SH-SY5Y (cell line): ENCODE results near the gene NFATC2.

Experiments
- GATA2 ChIP-seq: IDR thresholded peaks from 2 replicates; pipeline ENCODE4 v1.6.1; 2011; ENCODE audit warnings: mild to moderate bottlenecking, low read depth, low read length
- GATA3 ChIP-seq: IDR thresholded peaks from 2 replicates; pipeline ENCODE4 v1.6.1; 2011; ENCODE audit warnings: low read depth, mild to moderate bottlenecking, low read length, moderate library complexity

NFATC2 gene

DNA sequence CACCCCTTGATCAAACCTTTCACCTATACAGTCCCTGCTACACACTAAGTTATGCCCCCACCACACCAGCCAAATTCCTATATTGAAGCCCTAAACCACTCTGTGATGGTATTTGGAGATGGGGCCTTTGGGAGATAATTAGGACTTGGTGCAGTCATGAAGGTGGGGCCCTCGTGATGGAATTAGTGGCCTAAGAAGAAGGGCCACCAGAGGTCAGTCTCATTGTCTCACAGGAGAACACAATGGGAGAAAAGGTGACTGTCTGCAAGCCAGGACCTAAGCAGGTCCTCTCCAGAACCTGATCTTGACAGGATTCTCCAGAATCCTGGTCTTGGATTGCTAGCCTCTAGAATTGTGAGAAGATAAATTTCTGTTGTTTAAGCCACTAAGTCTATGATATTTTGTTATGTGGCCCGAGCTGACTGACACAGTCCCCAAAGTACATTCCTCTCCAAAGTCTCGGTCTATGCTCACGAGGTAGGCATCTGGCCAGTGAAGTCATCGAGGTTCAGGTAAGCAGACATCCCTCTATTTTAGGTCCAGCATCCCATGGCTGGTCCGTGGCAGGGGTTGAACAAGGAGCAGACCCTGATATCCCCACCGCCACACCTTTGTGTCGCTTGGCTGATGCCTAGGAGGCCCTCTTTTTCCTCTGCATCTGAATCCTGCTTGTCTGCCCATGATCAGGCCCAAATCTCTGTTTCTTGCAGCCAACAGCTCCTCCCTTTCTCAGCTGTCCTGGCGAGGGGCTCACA is 138.9 kb downstream of the NFATC2 start:
- no peak for TF ChIP-seq GATA3

DNA sequence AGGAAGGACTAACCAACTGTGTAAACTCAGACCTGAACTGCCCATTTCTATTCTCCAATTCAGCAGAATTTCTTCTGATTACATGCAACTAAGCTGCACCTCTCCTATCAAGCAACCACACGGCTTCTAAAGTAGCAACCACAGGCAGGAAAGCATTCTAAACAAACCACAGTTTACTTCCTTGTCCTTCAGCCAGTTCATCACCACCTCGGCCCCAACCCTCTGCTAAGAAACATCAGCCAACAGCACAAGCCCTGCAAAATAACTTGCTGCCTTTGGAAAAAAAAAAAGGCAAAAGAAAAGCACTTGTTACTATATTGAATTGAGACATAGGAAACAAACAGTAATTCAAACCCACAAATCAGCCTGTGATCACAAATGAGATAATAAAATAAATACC is 140.3 kb downstream of the NFATC2 start:
- TF ChIP-seq GATA3 (no peak), GATA2 (no peak)

- no peak for TF ChIP-seq GATA3
- TF ChIP-seq GATA2 = no peak
Observed at GRCh38 chr20:51401496-51401895, 141.0 kb downstream of the NFATC2 start.

DNA sequence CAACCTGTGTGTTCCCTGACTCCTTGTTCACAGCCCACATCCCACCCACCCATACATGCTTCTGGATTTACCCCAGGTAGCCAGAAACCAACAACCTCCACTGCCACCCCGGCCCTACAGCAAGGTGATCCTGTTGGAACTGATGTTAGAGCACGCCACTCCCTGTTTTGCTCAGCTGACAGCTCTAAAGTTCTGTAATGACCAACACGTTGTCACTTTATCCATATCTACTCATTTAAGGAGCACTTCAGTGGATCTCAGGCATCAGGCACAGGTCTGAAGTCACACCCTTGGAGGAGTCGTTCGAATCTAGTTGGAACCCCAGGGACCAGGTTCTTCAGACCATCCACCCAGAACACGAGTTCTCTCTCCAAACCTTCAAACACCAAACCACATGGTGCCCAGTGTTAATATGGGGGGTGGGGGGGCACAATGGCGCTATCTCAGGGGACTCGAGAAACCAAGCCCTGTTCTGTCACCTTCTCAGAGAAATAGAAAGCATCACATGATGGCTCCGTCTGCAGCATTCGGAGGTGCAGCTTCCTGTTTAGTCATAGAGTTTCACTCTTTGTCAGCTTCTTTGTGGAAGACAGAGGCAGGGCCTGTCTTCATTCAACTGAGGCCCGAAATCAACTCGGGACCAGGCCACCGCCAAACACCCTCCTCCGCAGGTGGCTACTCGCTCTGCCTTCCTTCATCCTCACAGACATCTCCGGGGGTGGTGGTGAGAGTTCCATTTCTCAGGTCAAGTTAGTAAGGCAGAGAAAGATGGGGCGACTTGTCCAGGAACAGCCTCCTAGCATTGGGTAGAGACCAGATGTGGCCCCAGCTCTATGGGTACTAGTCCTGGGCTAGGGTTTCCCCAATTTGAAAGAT is 142.2 kb downstream of the NFATC2 start:
- TF ChIP-seq GATA3 (no peak), GATA2 (no peak)

DNA sequence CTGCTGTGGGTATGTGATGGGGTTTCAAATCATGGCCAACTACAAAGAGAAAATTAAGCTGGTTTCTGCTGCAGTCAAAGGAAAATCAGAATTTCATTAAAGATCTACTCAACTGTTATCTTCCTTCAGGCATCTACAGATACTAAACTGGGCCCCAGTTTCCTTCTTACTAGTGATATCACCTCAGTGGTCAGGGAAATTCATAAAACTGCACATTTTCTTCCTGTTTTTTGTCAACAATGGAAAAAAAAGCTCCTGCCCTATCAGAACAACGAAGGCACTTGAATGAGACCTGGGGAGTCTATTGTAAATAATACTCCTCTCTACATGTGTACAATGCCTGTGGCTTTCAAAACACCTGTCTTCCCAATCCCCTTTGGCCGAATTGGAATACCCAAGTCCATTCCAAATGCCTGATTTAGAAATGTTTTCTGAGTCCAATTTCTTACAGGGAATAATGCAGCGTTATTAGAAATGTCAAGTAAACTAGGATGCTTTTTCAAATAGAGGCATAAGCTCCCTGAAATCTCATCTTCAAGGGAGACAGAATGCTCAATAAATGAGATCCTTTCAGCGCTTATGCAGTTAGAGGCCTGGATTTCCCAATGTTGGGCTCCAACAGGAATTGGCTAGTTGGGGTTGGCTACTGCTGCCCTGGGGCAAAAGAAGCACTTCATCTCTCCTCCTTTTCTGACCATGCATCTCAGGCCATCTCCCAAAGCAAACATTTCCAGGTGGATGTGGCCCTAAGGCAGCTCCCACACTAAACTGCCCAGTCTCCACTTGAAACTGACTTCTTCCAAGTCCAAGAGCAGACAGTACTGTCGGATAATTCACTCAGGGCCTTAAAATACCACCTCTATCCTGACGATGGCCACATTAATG is 143.3 kb downstream of the NFATC2 start:
- TF ChIP-seq GATA3 (no peak), GATA2 (no peak)

- no peak for TF ChIP-seq GATA3
Observed at GRCh38 chr20:51398552-51398951, 144.0 kb downstream of the NFATC2 start.

DNA sequence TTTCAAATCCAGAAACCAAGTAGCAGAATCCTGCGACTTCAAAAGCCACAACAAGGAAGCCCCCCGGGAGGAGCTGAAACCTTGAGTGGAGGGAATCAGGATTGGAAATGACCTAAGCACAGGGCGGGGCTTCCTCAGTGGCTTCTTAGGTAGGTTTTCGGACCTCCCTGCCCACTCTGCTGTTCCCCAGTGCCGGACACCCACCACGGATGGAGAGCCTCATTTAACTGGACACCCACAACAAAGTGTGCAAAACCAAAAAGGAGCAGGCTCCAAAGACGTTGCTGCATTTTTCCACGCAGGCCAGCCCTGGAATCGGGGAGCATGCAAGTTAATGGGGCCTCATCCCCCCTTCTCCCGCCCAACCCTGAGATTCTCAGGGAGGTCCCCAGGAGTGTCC is 144.4 kb downstream of the NFATC2 start:
- TF ChIP-seq GATA2 (no peak), GATA3 (no peak)

DNA sequence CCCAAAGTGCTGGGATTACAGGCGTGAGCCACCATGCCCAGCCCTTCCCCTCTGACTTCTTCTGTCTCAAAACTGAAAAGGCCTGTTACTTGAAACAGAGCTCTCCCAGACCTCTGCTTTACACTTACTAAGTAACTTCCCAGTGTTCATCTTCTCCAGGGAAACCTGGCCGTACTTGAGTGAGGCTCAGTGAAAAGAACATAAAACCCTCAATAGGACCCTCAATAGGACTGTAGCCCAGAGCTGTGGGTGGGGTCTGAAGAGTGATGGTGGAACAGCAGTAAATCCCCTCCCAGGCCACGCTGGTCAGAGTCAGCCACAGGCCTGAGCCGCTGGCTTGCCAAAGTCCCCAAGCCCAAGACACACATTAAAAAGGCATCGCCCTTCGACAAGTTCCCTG is 145.4 kb downstream of the NFATC2 start:
- TF ChIP-seq GATA3 = no peak
- TF ChIP-seq GATA2 = no peak

DNA sequence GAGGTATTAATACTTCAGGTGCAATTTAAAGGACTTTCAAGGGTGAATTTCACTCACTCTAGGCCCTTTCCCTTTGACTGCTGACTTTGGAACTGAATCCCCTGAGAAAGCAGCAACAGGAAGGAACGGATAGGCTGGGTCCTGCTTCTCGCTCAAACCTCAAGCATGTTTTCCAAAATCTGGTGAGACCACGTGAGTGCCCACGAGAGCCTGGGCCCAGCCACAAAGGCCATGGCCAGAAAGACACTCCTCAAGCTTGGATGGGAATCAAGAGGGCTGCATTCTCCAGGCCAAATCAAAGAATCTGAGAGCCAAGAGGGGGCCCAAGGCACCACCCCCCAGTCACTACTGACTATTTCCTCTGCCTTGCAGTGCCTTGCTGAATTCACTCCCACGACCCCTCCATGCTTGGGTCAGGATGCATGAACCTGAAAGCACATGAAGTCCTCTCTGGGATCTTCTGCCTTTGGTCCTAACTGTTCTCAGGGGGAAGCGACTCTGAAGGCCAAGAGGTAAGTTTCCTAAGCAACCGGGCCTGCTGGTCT is 146.1 kb downstream of the NFATC2 start:
- TF ChIP-seq GATA2 = no peak
- TF ChIP-seq GATA3 = no peak

- no peak for TF ChIP-seq GATA2
- TF ChIP-seq GATA3 = no peak
Observed at GRCh38 chr20:51394706-51395105, 147.8 kb downstream of the NFATC2 start.

GRCh38 chr20:51393571-51393970 is 148.9 kb downstream of the NFATC2 start:
- TF ChIP-seq GATA3 (no peak), GATA2 (no peak)

DNA sequence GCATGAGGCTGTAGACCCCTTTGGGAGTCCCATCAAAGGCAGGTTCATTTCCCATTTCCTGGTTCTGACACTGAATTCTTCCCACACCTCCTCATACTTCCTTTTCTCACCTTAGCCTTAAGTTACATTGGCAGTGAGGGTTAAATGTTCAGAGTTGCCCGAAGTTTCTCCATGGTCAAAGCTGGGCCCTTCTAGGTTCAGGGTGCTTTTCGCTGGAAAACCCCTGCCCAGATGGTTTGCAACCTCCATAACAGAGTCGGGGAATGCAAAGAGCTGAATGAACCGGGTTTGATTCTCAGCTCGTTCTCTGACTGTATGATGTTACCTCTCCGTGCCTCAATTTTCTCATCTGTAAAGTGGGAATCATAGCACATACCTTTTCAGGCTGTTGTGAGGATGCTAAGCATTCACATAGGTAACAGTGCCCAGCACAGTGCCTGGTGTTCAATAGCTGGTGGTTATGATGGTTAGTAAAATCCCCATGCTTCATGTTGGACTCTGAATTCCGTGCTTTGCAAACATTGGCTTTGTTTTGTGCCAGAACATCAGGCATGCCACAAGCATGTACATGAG is 149.8 kb downstream of the NFATC2 start:
- TF ChIP-seq GATA3 = no peak
- TF ChIP-seq GATA2 = no peak

DNA sequence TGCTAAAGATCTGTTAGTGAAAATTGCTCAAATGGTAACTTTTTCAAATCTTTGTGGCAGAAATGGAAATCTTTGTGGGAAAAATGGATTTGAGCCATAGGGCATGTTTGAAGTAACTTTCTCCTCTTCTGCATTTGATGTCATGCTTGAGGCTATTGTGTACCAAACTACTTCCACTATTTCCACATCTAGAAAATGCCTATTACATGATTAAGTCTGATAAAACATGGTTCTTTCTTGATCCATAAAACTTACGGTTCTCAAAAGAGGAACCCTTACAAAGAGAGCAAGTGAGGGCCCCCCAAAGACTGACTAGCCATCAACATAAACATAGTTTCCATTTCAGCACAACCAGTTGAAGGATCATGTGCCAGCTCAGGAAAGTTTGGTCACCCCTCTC is 150.6 kb downstream of the NFATC2 start:
- no peak for TF ChIP-seq GATA3
- TF ChIP-seq GATA2 = no peak
